Upper lobe of right lung (tissue), 1 donor: Measurements from ENCODE around the gene DOK3. TPM values are rescaled to one million over a fixed set of nuclear protein-coding genes. Genes with fewer than 3 reads are reported as not detected.

ENCODE experiments used
- ATAC-seq: fragments of 200-7000 bp; cut with Tn5 transposase; one replicate; pipeline ENCODE4 v1.9.1; 2020; ENCODE audit warnings: mild to moderate bottlenecking, moderate library complexity
- DNase-seq: peaks from one replicate; pipeline ENCODE4 v3.0.0-alpha.2; 2020
- H3K27ac ChIP-seq: fragments of 200-600 bp; one replicate; pipeline ENCODE4 v1.8.0; 2022
- H3K27me3 ChIP-seq: fragments of 200-600 bp; one replicate; pipeline ENCODE4 v1.8.0; 2022; ENCODE audit warnings: mild to moderate bottlenecking
- H3K36me3 ChIP-seq: fragments of 200-600 bp; one replicate; pipeline ENCODE4 v1.8.0; 2022
- H3K4me1 ChIP-seq: fragments of 200-600 bp; one replicate; pipeline ENCODE4 v1.8.0; 2022
- H3K4me3 ChIP-seq: fragments of 200-600 bp; one replicate; pipeline ENCODE4 v1.8.0; 2022; ENCODE audit warnings: mild to moderate bottlenecking
- H3K9me3 ChIP-seq: fragments of 200-600 bp; one replicate; pipeline ENCODE4 v1.8.0; 2022
- intact Hi-C: fragments of 100-400 bp; cut with DNase I; formaldehyde crosslinking; loops from one replicate; pipeline ENCODE4 v1.11.0; 2022
- total RNA-seq: library from RNA; stranded (reverse); fragmentation: NEBNext Ultra II Directional; extraction: Animal tissue kit (Norgen Biotek cat#: 25700); gene quantifications from one replicate; pipeline ENCODE4 v1.2.1, GENCODE V29; 2021
- TF ChIP-seq, protein P1 (sequence below): fragments of 200-600 bp; IDR thresholded peaks from one replicate; pipeline ENCODE4 v1.8.0; 2022; ENCODE audit warnings: antibody characterized with exemption
- donor health status: DM: no; HTN: yes; CAD: no; lungs with severe emphysema.

The DOK3 gene
- total RNA-seq, 1 donor from 2014 or later, result 45.6 TPM

DNA sequence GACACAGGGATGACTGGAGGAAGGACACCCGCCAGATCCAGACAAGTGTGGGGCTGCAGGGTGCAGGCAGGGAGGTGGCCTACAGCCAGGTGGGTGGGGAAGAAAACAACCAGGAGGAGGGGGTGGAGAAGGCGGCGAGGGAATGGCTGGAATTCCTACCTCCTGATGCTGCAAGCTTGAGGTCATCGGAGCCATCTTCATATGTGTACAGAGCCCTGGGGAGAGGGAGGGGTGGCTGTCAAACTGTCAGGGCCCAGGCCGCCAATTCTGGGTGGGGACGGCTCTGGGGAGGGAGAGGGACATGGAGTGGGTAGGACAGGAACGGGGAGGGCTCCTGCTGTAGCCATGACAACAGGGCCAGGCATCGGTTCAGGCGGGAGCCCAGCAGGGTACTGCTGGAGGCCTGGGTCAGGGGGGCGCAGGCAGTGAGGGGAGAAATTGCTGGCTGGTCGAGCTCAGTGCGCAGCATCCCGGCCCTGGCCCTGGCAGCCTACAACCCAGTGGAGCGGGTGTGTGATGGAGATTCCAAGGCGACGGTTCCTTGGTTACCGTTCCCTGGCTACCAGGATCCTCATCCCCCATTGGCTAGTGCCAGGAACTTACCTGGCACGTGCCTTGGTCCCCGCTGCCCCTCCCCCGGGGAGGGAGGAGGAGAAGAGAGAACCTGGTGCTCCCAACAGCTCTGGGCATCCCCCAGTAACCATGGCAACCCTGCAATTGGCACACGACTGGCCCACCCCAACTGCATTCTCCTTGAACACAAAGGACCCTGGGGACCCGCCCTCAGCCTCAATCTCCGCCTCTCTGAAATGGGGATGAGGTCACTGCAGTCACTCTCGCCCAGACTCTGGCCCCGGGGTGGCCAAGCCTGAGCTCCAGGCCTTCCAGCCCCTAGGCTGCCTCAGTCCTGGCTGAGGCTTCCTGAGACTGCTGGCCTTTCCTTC lies 40.7 kb downstream of the DOK3 start:
- H3K9me3 ChIP-seq, result no peaks in the 10 kb centered on the region
- ATAC-seq (no peak), DNase-seq (no peak)
- no peaks in the 10 kb centered on the region for H3K27me3 ChIP-seq
- H3K4me1 ChIP-seq, result peaks cover 10% of the 10 kb centered on the region
- intact Hi-C loops, result no loop called here
- TF ChIP-seq, protein P1, sequence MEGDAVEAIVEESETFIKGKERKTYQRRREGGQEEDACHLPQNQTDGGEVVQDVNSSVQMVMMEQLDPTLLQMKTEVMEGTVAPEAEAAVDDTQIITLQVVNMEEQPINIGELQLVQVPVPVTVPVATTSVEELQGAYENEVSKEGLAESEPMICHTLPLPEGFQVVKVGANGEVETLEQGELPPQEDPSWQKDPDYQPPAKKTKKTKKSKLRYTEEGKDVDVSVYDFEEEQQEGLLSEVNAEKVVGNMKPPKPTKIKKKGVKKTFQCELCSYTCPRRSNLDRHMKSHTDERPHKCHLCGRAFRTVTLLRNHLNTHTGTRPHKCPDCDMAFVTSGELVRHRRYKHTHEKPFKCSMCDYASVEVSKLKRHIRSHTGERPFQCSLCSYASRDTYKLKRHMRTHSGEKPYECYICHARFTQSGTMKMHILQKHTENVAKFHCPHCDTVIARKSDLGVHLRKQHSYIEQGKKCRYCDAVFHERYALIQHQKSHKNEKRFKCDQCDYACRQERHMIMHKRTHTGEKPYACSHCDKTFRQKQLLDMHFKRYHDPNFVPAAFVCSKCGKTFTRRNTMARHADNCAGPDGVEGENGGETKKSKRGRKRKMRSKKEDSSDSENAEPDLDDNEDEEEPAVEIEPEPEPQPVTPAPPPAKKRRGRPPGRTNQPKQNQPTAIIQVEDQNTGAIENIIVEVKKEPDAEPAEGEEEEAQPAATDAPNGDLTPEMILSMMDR, result no peak
- no peak overlapping the region for H3K27ac ChIP-seq
- H3K4me3 ChIP-seq, result no peak overlapping the region
- H3K36me3 ChIP-seq, result peaks cover 14% of the 10 kb centered on the region

DNA sequence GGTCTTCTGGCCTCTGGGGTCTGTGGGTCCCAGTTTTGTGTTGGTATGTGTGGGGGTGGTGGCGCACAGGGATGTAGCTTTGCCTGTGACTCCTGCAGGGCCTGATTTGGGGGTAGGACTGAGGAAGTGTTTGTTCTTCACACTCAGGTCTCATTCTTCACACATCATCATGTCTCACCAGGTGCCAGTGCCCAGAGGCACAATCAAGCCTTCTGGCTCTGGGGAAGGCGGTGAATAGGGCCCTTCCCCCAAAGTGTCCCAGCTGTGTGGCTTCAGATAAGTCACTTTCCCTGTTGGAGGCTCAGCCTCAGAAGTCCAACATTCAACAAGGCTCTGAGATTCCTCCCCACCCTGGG lies 41.3 kb downstream of the DOK3 start:
- no peak for DNase-seq
- no peak overlapping the region for H3K4me3 ChIP-seq
- H3K4me1 ChIP-seq, result peaks cover 10% of the 10 kb centered on the region
- H3K27ac ChIP-seq, result no peak overlapping the region
- intact Hi-C loops, result no loop called here
- H3K36me3 ChIP-seq, result peaks cover 14% of the 10 kb centered on the region
- TF ChIP-seq, protein P1, result no peak
- H3K27me3 ChIP-seq, result no peaks in the 10 kb centered on the region
- no peak for ATAC-seq
- H3K9me3 ChIP-seq, result no peaks in the 10 kb centered on the region

DNA sequence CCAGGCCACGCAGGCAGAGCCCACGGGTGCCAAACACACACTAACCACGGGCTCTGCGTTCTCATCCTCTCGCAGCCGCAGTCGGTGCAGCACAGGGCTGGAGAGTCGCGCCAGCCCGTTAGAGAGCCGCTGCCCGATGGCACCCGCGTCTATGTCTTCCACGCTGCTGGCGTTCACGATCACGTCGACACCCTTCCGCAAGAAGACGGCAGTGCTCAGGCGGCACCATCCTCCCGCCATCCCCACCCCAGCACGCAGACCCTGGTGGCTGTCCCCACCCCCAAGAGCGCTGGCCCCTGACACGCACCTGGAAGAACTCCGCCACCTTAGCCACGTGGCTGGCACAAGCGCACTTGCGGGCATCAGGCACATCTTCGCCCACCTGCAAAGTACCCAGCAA lies 42.2 kb downstream of the DOK3 start:
- TF ChIP-seq, protein P1, result no peak

DNA sequence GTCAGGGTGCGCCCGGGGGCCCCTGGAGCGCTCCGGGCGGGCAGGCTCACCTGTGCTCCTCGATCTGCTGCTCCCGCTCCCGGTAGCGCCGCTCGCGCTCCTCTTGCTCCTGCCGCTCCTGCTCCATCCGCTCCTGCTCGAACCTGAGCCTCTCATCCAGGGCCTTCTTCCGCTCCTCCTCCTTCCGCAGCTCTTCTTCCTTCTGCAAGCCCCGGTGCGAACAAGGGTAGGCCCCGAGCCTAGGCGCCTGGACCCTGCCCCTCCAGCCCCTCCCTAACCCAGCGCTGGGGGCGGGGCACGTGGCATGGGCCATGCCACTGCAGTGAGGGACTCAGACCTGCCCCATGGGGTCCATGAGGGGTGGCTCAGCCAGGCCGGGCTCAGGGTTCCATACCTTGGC lies 42.8 kb downstream of the DOK3 start:
- intact Hi-C loops, result no loop called here
- H3K36me3 ChIP-seq, result peaks cover 14% of the 10 kb centered on the region
- TF ChIP-seq, protein P1, result no peak

More for the DNA sequence above, 42.2 kb downstream of the DOK3 start:
- ATAC-seq (no peak), DNase-seq (no peak)
- H3K4me3 ChIP-seq, result no peak overlapping the region
- H3K27me3 ChIP-seq, result no peaks in the 10 kb centered on the region
- H3K4me1 ChIP-seq, result peaks cover 8% of the 10 kb centered on the region
- intact Hi-C loops, result no loop called here
- peaks cover 14% of the 10 kb centered on the region for H3K36me3 ChIP-seq
- H3K27ac ChIP-seq, result no peak overlapping the region
- H3K9me3 ChIP-seq, result no peaks in the 10 kb centered on the region

DNA sequence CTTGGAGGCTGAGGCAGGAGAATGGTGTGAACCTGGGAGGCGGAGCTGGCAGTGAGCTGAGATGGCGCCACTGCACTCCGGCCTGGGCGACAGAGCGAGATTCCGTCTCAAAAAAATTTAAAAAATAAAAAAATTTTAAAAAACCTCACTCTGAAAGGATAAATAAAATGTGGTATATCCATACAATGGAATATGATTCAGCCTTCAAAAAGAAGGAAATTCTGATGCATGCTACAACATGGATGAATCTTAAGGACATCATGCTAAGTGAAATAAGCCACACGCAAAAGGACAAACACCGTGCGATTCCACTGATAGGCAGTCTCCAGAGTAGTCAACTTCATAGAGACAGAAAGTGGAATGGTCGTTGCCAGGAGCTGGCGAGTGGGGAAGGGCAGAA lies 44.6 kb downstream of the DOK3 start:
- TF ChIP-seq, protein P1, result no peak
- intact Hi-C loops, result no loop called here
- peaks cover 14% of the 10 kb centered on the region for H3K36me3 ChIP-seq

More for the DNA sequence above, 42.8 kb downstream of the DOK3 start:
- no peak for DNase-seq
- H3K27me3 ChIP-seq, result no peaks in the 10 kb centered on the region
- H3K4me3 ChIP-seq, result no peak overlapping the region
- H3K27ac ChIP-seq, result no peak overlapping the region
- no peak for ATAC-seq
- H3K9me3 ChIP-seq, result no peaks in the 10 kb centered on the region
- peaks cover 7% of the 10 kb centered on the region for H3K4me1 ChIP-seq

More for the DNA sequence above, 44.6 kb downstream of the DOK3 start:
- ATAC-seq (no peak), DNase-seq (no peak)
- H3K27me3 ChIP-seq, result no peaks in the 10 kb centered on the region
- no peaks in the 10 kb centered on the region for H3K9me3 ChIP-seq
- H3K27ac ChIP-seq, result no peak overlapping the region
- H3K4me1 ChIP-seq, result peaks cover 5% of the 10 kb centered on the region
- no peak overlapping the region for H3K4me3 ChIP-seq
